HepG2 (cell line): Measurements from ENCODE around the gene HOXA13. TPM values are rescaled to one million over a fixed set of nuclear protein-coding genes. Genes with fewer than 3 reads are reported as not detected.

Source experiments
- ATAC-seq: fragments of 200-7000 bp; cut with Tn5 transposase; 3 replicates; pipeline ENCODE4 v1.9.1; 2020; ENCODE audit warnings: mild to moderate bottlenecking, moderate library complexity
- BruUV-seq: library from RNA; stranded (reverse); fragments of 400-500 nt; replicated peaks from 2 replicates; lab custom pipeline; 2021; lab: Mats Ljungman, UMichigan
- CTCF ChIA-PET: fragments of 300-600 bp; formaldehyde crosslinking; extraction: SDS; loops from one replicate; lab custom pipeline; 2021; ENCODE audit warnings: low total read pairs, inconsistent platforms, low intra/inter-chr PET ratio; lab: Yijun Ruan, JAX
- POLR2A ChIA-PET: fragments of 350-600 bp; sonication (Branson Sonifier 250); formaldehyde crosslinking; loops from one replicate; lab custom pipeline; 2020; ENCODE audit warnings: antibody characterized with exemption, inconsistent platforms; lab: Yijun Ruan, JAX
- DNase-seq: peaks from one replicate; pipeline ENCODE4 v3.0.0-alpha.2; 2015; ENCODE audit warnings: low spot score
- FAIRE-seq: peaks from 3 replicates; lab custom pipeline; 2011; peaks lifted over from hg19 to GRCh38; lab: Jason Lieb, UNC
- H2AFZ ChIP-seq: one replicate; pipeline ENCODE4 v1.6.1; 2011; ENCODE audit warnings: low read length, inconsistent platforms
- H3K27ac ChIP-seq: fragments of 300-600 bp; 3 replicates; pipeline ENCODE4 v1.8.0; 2011; ENCODE audit warnings: mixed run types, mild to moderate bottlenecking, mixed read lengths, low read length, inconsistent platforms; ENCODE audit not compliant: insufficient read depth; ENCODE audit errors: extremely low read length
- H3K27me3 ChIP-seq, 2 experiments: fragments of 200-600 bp in 1 of 2; 2 replicates in 1 of 2; 3 replicates in 1 of 2; pipeline versions ENCODE4 v1.6.0 to v1.8.0; 2011; ENCODE audit warnings: low read length in 2 of 2, mild to moderate bottlenecking in 2 of 2, moderate library complexity in 2 of 2, inconsistent platforms in 1 of 2; ENCODE audit not compliant: insufficient read depth in 2 of 2, control insufficient read depth in 1 of 2
- H3K36me3 ChIP-seq, 2 experiments: fragments of 200-600 bp in 1 of 2; replicated peaks in 1 of 2; 2 replicates in 1 of 2; 3 replicates in 1 of 2; pipeline versions ENCODE4 v1.5.1 to v1.8.0; 2011; ENCODE audit warnings: low read length in 2 of 2, inconsistent platforms in 1 of 2; ENCODE audit not compliant: insufficient read depth in 2 of 2, control insufficient read depth in 1 of 2
- H3K4me1 ChIP-seq: 2 replicates; pipeline ENCODE4 v1.5.1; 2012; ENCODE audit warnings: low read length, inconsistent platforms; ENCODE audit not compliant: insufficient read depth
- H3K4me2 ChIP-seq: 2 replicates; pipeline ENCODE4 v1.6.0; 2011; ENCODE audit warnings: low read depth, low read length, inconsistent platforms
- H3K4me3 ChIP-seq, 3 experiments: fragments of 200-600 bp in 1 of 3; sonication (generic), shearing (Covaris generic) in 1 of 3; replicated peaks in 1 of 3; 2 replicates each; pipeline ENCODE4 v1.5.1; 2011 to 2016; ENCODE audit warnings: low read length in 3 of 3, inconsistent platforms in 2 of 3, low read depth in 2 of 3, mild to moderate bottlenecking in 2 of 3, control low read depth in 1 of 3, mixed read lengths in 1 of 3; ENCODE audit not compliant: insufficient read depth in 1 of 3
- H3K79me2 ChIP-seq: one replicate; pipeline ENCODE4 v1.6.1; 2011; ENCODE audit warnings: low read length, inconsistent platforms; ENCODE audit not compliant: insufficient read depth
- H3K9ac ChIP-seq: 2 replicates; pipeline ENCODE4 v1.6.0; 2011; ENCODE audit warnings: mild to moderate bottlenecking, low read depth, low read length, inconsistent platforms; ENCODE audit not compliant: insufficient read depth
- H3K9me3 ChIP-seq: 2 replicates; pipeline ENCODE4 v1.5.1; 2012; ENCODE audit warnings: mild to moderate bottlenecking, low read length
- H4K20me1 ChIP-seq: 2 replicates; pipeline ENCODE4 v1.6.0; 2011; ENCODE audit warnings: inconsistent platforms, mild to moderate bottlenecking, low read length, moderate library complexity; ENCODE audit not compliant: insufficient read depth
- BCL6 ChIP-seq: IDR thresholded peaks from 2 replicates; pipeline ENCODE4 v1.6.1; 2016; ENCODE audit warnings: missing genetic modification reagents, missing compliant biosample characterization
- CBX2 ChIP-seq, 2 experiments: fragments of 200-600 bp in 1 of 2; sonication (generic); formaldehyde crosslinking in 1 of 2; IDR thresholded peaks; 2 replicates each; pipeline versions ENCODE4 v1.7.0 to v1.8.1; 2018 to 2022; ENCODE audit warnings: low read depth in 2 of 2, low read length in 1 of 2, mild to moderate bottlenecking in 1 of 2, missing genetic modification reagents in 1 of 2
- FOSL2 ChIP-seq: sonication (generic); formaldehyde crosslinking; IDR thresholded peaks from 2 replicates; pipeline ENCODE4 v1.4.0; 2020; ENCODE audit warnings: missing genetic modification reagents
- MIXL1 ChIP-seq: IDR thresholded peaks from 2 replicates; pipeline ENCODE4 v1.6.1; 2016
- NR2F6 ChIP-seq, 2 experiments: IDR thresholded peaks; 2 replicates each; pipeline ENCODE4 v1.6.1; 2016; ENCODE audit warnings: antibody characterized with exemption in 1 of 2, mild to moderate bottlenecking in 1 of 2
- RNF2 ChIP-seq: fragments of 450-650 bp; conservative IDR thresholded peaks from 2 replicates; pipeline ENCODE4 v1.6.1; 2016; ENCODE audit warnings: low read depth
- SOX13 ChIP-seq, 3 experiments: fragments of 450-650 bp in 1 of 3; sonication (generic) in 1 of 3; formaldehyde crosslinking in 1 of 3; IDR thresholded peaks in 2 of 3; conservative IDR thresholded peaks in 1 of 3; 2 replicates each; pipeline versions ENCODE4 v1.5.0 to v1.6.1; 2016 to 2020; ENCODE audit warnings: antibody characterized with exemption in 1 of 3, mild to moderate bottlenecking in 1 of 3, missing compliant biosample characterization in 1 of 3, missing genetic modification reagents in 1 of 3, moderate library complexity in 1 of 3
- STAG1 ChIP-seq: sonication (generic); formaldehyde crosslinking; IDR thresholded peaks from 2 replicates; pipeline ENCODE4 v1.4.0; 2020; ENCODE audit warnings: missing genetic modification reagents
- ZNF138 ChIP-seq: sonication (generic); formaldehyde crosslinking; IDR thresholded peaks from 2 replicates; pipeline ENCODE4 v1.5.0; 2020; ENCODE audit warnings: mild to moderate bottlenecking, low read depth, missing genetic modification reagents
- WGBS: methylation state at CpG from one replicate; pipeline ENCODE4 v1.1.6; 2017; ENCODE audit warnings: low lambda C conversion rate; 5-methylcytosine and 5-hydroxymethylcytosine counted together
- in situ Hi-C: cut with HindIII; loops from 2 replicates; pipeline ENCODE4 v1.10.0; 2017; ENCODE audit warnings: low pct_unique_long_range_greater_than_20kb; ENCODE audit not compliant: extremely low pct_ligation_motif_present
- intact Hi-C: fragments of 100-400 bp; cut with micrococcal nuclease; formaldehyde crosslinking; loops from one replicate; pipeline ENCODE4 v1.10.0; 2022; ENCODE audit not compliant: unreplicated experiment
- polyA plus RNA-seq, 8 experiments: library from polyadenylated mRNA; depleted of rRNA in 3 of 8; stranded (reverse) in 7 of 8; unstranded in 1 of 8; fragments of >200 nt; fragmentation: Illumina TruSeq in 4 of 8; extraction: Trizol in 4 of 8; gene quantifications; 2 replicates each; pipeline versions ENCODE4 v1.2.1 to v1.2.3, GENCODE V29; 2011 to 2016; ENCODE audit warnings: low read depth in 4 of 8, missing spikeins in 1 of 8, mixed read lengths in 1 of 8; ENCODE audit not compliant: insufficient read depth in 1 of 8
- total RNA-seq, 5 experiments: library from RNA; depleted of rRNA; stranded (reverse); fragments of >200 nt; fragmentation: Illumina TruSeq; extraction: Trizol; gene quantifications; 2 replicates each; pipeline ENCODE4 v1.2.3, GENCODE V29; 2016; ENCODE audit warnings: low read depth in 1 of 5
- TF ChIP-seq, protein P1 (sequence below): sonication (generic); formaldehyde crosslinking; IDR thresholded peaks from 2 replicates; pipeline ENCODE4 v1.5.0; 2020; ENCODE audit warnings: mild to moderate bottlenecking, missing genetic modification reagents, moderate library complexity
- TF ChIP-seq, protein P2 (sequence below): sonication (generic); formaldehyde crosslinking; IDR thresholded peaks from 2 replicates; pipeline ENCODE4 v1.4.0; 2020; ENCODE audit warnings: missing genetic modification reagents, mild to moderate bottlenecking, borderline replicate concordance
- TF ChIP-seq, protein P3 (sequence below): sonication (generic); formaldehyde crosslinking; IDR thresholded peaks from 2 replicates; pipeline ENCODE4 v1.5.0; 2020; ENCODE audit warnings: missing genetic modification reagents, mild to moderate bottlenecking, borderline replicate concordance
- TF ChIP-seq, protein P4 (sequence below): sonication (generic); formaldehyde crosslinking; conservative IDR thresholded peaks from 2 replicates; pipeline ENCODE4 v1.8.0; 2022; ENCODE audit warnings: mild to moderate bottlenecking, moderate library complexity, missing genetic modification reagents

HOXA13 gene
- total and polyA plus RNA-seq, 2 of the 13 experiments (the other 11 are each of a cell fraction or from before 2014, with no cell fraction given): 0.01 to 0.04 TPM

DNA sequence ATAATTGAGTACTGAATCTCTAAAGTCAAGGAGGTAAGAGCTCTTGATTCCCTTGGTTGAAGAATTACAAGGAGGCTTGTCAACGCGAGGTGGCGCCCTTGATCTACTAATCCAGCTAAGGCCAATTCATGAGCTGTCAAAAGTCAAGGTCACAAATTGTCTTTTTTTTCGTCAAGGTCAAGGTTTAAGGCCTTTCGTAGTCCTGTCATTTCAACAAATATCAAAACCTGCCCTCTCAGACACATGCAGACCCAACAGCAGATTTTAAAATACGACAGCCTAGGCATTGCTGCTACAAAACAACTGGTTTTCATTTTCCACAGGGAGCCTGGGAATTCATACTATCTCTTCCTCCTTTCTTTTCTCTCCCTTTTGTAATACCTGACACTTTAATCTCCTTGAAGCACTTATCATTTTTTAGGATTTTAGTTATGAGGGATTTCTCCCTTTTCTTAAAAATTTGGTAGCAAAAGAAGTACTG lies 3.6 kb downstream of the HOXA13 start:
- no TSS peak for BruUV-seq
- intact Hi-C loops (loop anchor here (1.0 to 10.0 kb wide), 5 partner anchors 380 to 824 kb away; no protein-coding TSS in a partner anchor), in situ Hi-C loops (no loop called here)
- H3K27ac ChIP-seq: no peak overlapping the region
- ChIA-PET POLR2A (interaction anchor here (1.1 kb wide), 1 partner anchor 421 kb away, joined by 4 read pairs; no protein-coding TSS in a partner anchor), CTCF (interaction anchor here (1.2 to 2.8 kb wide), 4 partner anchors 725 to 882 kb away, joined by 4 to 22 read pairs (median 11); no protein-coding TSS in a partner anchor)
- no peaks in the 10 kb centered on the region for H3K9me3 ChIP-seq
- FAIRE-seq: peak; percentile 76
- no peaks in the 10 kb centered on the region for H3K79me2 ChIP-seq
- H3K4me1 ChIP-seq: peaks cover 27% of the 10 kb centered on the region
- no peak overlapping the region for H2AFZ ChIP-seq
- H3K9ac ChIP-seq: no peak overlapping the region
- no peak for ATAC-seq
- no peak overlapping the region for H3K4me3 ChIP-seq
- peaks cover 7 to 61% of the 10 kb centered on the region in 2 experiments for H3K27me3 ChIP-seq
- no peaks in the 10 kb centered on the region for H3K36me3 ChIP-seq
- no peak overlapping the region for H3K4me2 ChIP-seq
- DNase-seq: peak; percentile 54
- H4K20me1 ChIP-seq: peaks cover 3% of the 10 kb centered on the region; the same call in 1 of the 2 replicates
- WGBS: 2% methylated on average over 6 of the region's 6 CpGs
- TF ChIP-seq STAG1 (peak; percentile 94), NR2F6 (IDR thresholded peaks at IDR 0.05) (peak; percentile 61), NR2F6 (CRISPR knock-in tag; IDR thresholded peaks at IDR 0.05) (peak; percentile 66), CBX2 (IDR thresholded peaks at IDR 0.05; ENCODE audit: low read depth, low read length) (0 out of 2 replicates have a peak, but pooled peaks have one; percentile 31), CBX2 (CRISPR knock-in tag; IDR thresholded peaks at IDR 0.05; ENCODE audit: low read depth) (no peak), ZNF138 (CRISPR knock-in tag) (no peak), FOSL2 (CRISPR knock-in tag) (peak; percentile 23; the same call in 1 of the 2 replicates), BCL6 (CRISPR knock-in tag) (0 out of 2 replicates have a peak, but pooled peaks have one; percentile 20), RNF2 (0 out of 2 replicates have a peak, but pooled peaks have one; percentile 43), SOX13 (IDR thresholded peaks at IDR 0.05) (no peak), SOX13 (CRISPR knock-in tag; conservative IDR thresholded peaks at IDR 0.05 in 1 of 2, IDR thresholded peaks at IDR 0.05 in 1 of 2) (0 out of 4 replicates have a peak, but pooled peaks of 1 of the 2 experiments have one; percentile 22), MIXL1 (CRISPR knock-in tag) (peak; percentile 58; the same call in 1 of the 2 replicates)
- TF ChIP-seq, protein P1, sequence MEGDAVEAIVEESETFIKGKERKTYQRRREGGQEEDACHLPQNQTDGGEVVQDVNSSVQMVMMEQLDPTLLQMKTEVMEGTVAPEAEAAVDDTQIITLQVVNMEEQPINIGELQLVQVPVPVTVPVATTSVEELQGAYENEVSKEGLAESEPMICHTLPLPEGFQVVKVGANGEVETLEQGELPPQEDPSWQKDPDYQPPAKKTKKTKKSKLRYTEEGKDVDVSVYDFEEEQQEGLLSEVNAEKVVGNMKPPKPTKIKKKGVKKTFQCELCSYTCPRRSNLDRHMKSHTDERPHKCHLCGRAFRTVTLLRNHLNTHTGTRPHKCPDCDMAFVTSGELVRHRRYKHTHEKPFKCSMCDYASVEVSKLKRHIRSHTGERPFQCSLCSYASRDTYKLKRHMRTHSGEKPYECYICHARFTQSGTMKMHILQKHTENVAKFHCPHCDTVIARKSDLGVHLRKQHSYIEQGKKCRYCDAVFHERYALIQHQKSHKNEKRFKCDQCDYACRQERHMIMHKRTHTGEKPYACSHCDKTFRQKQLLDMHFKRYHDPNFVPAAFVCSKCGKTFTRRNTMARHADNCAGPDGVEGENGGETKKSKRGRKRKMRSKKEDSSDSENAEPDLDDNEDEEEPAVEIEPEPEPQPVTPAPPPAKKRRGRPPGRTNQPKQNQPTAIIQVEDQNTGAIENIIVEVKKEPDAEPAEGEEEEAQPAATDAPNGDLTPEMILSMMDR: peak; percentile 85
- TF ChIP-seq, protein P2, sequence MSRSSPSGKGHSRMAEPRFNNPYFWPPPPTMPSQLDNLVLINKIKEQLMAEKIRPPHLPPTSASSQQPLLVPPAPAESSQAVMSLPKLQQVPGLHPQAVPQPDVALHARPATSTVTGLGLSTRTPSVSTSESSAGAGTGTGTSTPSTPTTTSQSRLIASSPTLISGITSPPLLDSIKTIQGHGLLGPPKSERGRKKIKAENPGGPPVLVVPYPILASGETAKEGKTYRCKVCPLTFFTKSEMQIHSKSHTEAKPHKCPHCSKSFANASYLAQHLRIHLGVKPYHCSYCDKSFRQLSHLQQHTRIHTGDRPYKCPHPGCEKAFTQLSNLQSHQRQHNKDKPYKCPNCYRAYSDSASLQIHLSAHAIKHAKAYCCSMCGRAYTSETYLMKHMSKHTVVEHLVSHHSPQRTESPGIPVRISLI: 0 out of 2 replicates have a peak, but pooled peaks have one; percentile 25
- TF ChIP-seq, protein P3, sequence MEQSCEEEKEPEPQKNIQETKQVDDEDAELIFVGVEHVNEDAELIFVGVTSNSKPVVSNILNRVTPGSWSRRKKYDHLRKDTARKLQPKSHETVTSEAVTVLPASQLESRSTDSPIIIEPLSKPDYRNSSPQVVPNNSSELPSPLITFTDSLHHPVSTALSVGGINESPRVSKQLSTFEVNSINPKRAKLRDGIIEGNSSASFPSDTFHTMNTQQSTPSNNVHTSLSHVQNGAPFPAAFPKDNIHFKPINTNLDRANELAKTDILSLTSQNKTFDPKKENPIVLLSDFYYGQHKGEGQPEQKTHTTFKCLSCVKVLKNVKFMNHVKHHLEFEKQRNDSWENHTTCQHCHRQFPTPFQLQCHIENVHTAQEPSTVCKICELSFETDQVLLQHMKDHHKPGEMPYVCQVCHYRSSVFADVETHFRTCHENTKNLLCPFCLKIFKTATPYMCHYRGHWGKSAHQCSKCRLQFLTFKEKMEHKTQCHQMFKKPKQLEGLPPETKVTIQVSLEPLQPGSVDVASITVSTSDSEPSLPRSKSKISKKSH (CRISPR knock-in tag): no peak
- TF ChIP-seq, protein P4, sequence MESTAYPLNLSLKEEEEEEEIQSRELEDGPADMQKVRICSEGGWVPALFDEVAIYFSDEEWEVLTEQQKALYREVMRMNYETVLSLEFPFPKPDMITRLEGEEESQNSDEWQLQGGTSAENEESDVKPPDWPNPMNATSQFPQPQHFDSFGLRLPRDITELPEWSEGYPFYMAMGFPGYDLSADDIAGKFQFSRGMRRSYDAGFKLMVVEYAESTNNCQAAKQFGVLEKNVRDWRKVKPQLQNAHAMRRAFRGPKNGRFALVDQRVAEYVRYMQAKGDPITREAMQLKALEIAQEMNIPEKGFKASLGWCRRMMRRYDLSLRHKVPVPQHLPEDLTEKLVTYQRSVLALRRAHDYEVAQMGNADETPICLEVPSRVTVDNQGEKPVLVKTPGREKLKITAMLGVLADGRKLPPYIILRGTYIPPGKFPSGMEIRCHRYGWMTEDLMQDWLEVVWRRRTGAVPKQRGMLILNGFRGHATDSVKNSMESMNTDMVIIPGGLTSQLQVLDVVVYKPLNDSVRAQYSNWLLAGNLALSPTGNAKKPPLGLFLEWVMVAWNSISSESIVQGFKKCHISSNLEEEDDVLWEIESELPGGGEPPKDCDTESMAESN (CRISPR knock-in tag): no peak
